ENCODE data around the gene SPATA46.

The SPATA46 gene

GRCh38 chr1:162422662-162423375 lies 46.2 kb upstream of the SPATA46 start (continued):
- TF ChIP-seq, protein P1, sequence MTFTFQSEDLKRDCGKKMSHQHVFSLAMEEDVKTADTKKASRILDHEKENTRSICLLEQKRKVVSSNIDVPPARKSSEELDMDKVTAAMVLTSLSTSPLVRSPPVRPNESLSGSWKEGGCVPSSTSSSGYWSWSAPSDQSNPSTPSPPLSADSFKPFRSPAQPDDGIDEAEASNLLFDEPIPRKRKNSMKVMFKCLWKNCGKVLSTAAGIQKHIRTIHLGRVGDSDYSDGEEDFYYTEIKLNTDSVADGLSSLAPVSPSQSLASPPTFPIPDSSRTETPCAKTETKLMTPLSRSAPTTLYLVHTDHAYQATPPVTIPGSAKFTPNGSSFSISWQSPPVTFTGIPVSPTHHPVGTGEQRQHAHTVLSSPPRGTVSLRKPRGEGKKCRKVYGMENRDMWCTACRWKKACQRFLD (tag by site-specific recombination; IDR thresholded peaks at IDR 0.05), result no peak
- TF ChIP-seq ZNF629 (tag by site-specific recombination; IDR thresholded peaks at IDR 0.05), result no peak
- no peak for TF ChIP-seq ZBTB1 (tag by site-specific recombination; IDR thresholded peaks at IDR 0.05)
- no peak for TF ChIP-seq ZNF132 (tag by site-specific recombination; IDR thresholded peaks at IDR 0.05; ENCODE audit: borderline replicate concordance)
- no peak for TF ChIP-seq GLIS2 (tag by site-specific recombination; IDR thresholded peaks at IDR 0.05)

DNA sequence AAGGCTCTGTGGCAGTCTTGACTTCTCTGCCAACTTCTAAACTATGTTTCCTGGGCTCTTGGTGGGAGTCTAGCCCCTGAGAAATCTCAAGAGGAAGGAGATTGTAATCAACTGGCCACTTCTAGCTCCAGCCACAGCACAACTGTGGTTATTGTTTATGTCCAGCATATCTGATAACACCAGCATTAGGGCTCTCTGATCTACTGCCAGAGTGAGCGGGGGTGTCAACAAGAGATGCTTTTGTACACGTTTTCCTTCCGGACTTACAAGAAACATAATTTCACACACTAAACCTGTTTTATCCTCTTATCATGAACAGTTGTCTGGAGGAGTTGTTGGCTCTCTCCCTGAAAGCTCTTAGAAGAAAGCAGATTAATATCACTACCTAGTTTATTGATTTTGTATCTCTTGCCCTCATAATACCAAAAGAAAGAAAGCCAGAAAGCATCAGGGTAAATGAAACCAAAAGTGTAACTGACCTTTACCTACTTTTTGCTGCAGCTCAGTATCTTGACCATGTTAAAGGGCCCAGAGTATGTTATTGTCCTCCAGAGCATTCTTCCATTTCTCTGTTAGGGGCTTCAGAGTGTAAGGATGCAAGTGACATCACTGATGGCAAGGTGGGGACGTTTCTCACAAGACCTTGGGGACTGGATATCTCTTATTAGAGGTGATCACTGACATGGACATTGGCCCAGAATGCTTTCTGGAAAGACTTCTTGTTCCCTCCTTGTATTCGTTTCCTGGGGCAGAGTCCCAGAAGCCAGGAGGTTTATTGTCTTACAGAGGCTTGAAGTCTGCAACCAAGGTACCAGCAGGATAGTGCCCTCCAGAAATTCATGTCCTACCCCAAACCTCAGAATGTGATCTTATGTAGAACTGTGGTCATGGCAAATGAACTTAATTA lies 44.9 kb upstream of the SPATA46 start:
- ChIA-PET POLR2A (no interaction called here), CTCF (interaction anchor here (0.5 to 0.6 kb wide), 3 partner anchors 30 to 278 kb away, joined by 3 to 4 read pairs (median 3); no protein-coding TSS in a partner anchor)
- Histone ChIP-seq H3K9me3 (ENCODE audit: control insufficient read depth, insufficient read depth, low read depth, low read length) (no peaks in the 10 kb centered on the region), H3K36me3 (ENCODE audit: control insufficient read depth in 2 of 2, insufficient read depth in 1 of 2, low read length in 2 of 2) (no peaks in the 10 kb centered on the region), H3K27ac (ENCODE audit: extremely low read depth, low read depth, low read length) (no peak overlapping the region), H3K4me3 (ENCODE audit: low read depth, low read length) (no peak overlapping the region), H3K4me1 (ENCODE audit: control insufficient read depth, insufficient read depth, low read length) (no peaks in the 10 kb centered on the region)
- TF ChIP-seq SETDB1 (IDR thresholded peaks at IDR 0.05; ENCODE audit: insufficient read length, low read length) (no peak), FEZF1 (tag by site-specific recombination; IDR thresholded peaks at IDR 0.05) (no peak), ZBTB7A (tag by site-specific recombination; IDR thresholded peaks at IDR 0.05; ENCODE audit: low read depth) (no peak), ZNF76 (tag by site-specific recombination; IDR thresholded peaks at IDR 0.05; ENCODE audit: borderline replicate concordance, low read depth) (no peak), ZNF155 (tag by site-specific recombination; IDR thresholded peaks at IDR 0.05) (no peak), ZNF518A (tag by site-specific recombination; conservative IDR thresholded peaks at IDR 0.05; ENCODE audit: low read depth) (no peak)
- TF ChIP-seq, protein P2, sequence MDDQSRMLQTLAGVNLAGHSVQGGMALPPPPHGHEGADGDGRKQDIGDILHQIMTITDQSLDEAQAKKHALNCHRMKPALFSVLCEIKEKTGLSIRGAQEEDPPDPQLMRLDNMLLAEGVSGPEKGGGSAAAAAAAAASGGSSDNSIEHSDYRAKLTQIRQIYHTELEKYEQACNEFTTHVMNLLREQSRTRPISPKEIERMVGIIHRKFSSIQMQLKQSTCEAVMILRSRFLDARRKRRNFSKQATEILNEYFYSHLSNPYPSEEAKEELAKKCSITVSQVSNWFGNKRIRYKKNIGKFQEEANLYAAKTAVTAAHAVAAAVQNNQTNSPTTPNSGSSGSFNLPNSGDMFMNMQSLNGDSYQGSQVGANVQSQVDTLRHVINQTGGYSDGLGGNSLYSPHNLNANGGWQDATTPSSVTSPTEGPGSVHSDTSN (CRISPR knock-in tag; IDR thresholded peaks at IDR 0.05), result no peak

DNA sequence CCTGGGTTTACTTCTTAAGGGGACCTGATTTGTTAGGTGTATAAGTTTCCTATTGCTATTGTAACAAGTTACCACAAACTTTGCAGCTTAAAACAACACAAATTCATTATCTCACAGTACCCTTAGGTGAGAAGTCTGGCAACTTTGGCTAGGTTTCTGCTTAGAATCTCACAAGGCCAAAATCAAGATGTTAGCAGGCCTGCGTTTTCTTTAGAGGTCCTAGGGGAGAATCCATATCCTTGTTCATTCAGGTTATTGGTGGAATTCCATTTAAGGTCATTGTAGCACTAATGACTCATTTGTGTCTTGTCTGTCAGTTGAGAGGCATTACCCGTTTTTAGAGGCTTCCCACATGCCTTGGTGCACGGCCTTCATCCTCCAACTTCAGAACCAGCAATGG lies 43.5 kb upstream of the SPATA46 start:
- H3K4me1 ChIP-seq (ENCODE audit: control insufficient read depth, insufficient read depth, low read length), result no peaks in the 10 kb centered on the region
- CTCF ChIA-PET, result no interaction called here
- TF ChIP-seq ZNF561 (tag by site-specific recombination; IDR thresholded peaks at IDR 0.05; ENCODE audit: borderline replicate concordance), result no peak
- no peak for TF ChIP-seq SALL2 (tag by site-specific recombination; IDR thresholded peaks at IDR 0.05; ENCODE audit: borderline replicate concordance)
- H3K27ac ChIP-seq (ENCODE audit: extremely low read depth, low read depth, low read length), result no peak overlapping the region
- H3K4me3 ChIP-seq (ENCODE audit: low read depth, low read length), result no peak overlapping the region
- no peaks in the 10 kb centered on the region for H3K9me3 ChIP-seq (ENCODE audit: control insufficient read depth, insufficient read depth, low read depth, low read length)
- POLR2A ChIA-PET, result no interaction called here
- H3K36me3 ChIP-seq (ENCODE audit: control insufficient read depth in 2 of 2, insufficient read depth in 1 of 2, low read length in 2 of 2), result no peaks in the 10 kb centered on the region

Measured in HEK293 (cell line).